Measurements from ENCODE around the gene SLC6A11.

SLC6A11 gene

DNA sequence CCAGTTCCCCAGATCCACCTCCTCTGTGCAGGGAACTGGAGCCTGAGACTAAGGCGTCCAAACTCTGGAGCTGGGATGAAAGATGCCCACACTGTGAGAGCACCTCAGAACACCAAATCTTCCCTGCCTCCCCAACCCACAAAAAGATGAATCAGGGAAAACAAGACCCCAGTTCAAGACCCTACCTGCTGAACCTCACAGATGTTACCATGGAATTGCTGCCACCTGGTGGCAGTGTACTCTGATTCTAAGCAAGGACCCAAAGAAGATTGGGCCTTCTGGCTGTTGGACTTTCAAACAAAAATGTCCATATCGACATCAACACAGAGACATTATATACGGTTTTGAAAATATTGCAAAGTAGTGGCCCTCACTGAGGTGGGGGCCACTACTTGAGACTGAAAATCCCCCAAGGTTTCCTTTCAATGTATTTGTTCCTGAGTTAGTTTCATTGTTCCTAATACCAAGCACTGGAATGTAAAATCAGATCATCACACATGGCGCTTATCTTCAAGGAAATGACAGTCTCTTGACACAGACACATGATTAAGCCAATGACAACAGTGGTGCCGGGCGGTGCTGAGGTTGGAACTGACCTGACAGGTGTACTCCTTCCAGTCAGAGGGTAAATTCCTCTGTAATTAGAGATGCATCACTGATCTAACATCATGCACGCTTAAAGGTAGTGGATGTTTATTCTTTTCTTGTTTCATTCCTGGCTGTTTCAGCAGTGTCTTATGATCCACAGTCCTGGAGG, 67.6 kb downstream of the SLC6A11 start:
- TF ChIP-seq, protein P1, sequence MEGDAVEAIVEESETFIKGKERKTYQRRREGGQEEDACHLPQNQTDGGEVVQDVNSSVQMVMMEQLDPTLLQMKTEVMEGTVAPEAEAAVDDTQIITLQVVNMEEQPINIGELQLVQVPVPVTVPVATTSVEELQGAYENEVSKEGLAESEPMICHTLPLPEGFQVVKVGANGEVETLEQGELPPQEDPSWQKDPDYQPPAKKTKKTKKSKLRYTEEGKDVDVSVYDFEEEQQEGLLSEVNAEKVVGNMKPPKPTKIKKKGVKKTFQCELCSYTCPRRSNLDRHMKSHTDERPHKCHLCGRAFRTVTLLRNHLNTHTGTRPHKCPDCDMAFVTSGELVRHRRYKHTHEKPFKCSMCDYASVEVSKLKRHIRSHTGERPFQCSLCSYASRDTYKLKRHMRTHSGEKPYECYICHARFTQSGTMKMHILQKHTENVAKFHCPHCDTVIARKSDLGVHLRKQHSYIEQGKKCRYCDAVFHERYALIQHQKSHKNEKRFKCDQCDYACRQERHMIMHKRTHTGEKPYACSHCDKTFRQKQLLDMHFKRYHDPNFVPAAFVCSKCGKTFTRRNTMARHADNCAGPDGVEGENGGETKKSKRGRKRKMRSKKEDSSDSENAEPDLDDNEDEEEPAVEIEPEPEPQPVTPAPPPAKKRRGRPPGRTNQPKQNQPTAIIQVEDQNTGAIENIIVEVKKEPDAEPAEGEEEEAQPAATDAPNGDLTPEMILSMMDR (IDR thresholded peaks at IDR 0.05; ENCODE audit: borderline replicate concordance, insufficient read depth, low read depth, low read length) = peak; percentile 47; the same call in 1 of the 2 replicates
- no peak overlapping the region for H3K4me3 ChIP-seq (ENCODE audit: low read depth, low read length)

DNA sequence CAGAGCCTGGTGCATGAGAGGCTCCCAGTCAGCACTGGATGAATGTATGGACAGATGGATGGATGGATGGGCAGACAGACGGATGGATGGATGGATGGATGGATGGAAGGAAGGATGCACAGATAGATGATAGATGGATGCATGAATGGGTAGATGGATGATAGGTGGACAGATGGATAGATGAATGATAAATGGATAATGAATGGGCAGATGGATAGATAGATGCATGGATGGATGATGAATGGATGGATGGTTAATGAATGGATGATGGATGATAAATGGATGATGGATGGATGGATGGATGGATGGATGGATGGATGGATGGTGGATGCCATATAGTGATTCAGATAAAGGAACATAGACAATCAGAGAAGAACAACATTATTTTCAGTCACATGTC, 71.0 kb downstream of the SLC6A11 start:
- TF ChIP-seq, protein P1 (IDR thresholded peaks at IDR 0.05; ENCODE audit: borderline replicate concordance, insufficient read depth, low read depth, low read length) = no peak
- no peak overlapping the region for H3K4me3 ChIP-seq (ENCODE audit: low read depth, low read length)

DNA sequence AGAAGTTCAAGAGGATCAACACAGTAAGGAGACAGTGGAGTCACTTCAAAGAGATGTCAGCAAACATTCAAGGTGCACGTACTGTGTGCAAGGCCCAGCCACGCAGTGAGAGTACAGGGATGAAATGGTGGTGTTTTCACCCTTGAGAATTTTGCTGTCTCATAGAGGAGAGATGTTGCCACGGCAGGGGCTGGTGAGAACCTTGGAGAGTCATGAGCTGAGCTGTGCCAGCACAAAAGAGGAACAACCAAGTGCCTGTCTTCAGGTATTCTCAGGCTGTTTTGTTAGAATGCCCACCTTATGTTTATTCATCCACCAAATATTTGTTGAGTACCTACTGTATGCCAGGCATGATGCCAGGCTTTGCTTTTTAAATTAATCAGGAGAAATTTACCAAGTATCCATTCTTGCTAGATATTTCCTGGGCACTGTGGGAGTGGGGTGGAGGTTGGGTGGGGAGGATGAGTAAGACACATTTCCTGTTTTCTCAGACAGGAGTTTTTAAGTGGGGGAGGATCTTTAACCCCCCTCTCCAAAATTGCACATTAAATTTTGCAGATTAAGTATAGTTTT, 72.6 kb downstream of the SLC6A11 start:
- TF ChIP-seq, protein P1 (IDR thresholded peaks at IDR 0.05; ENCODE audit: borderline replicate concordance, insufficient read depth, low read depth, low read length) = no peak
- no peak overlapping the region for H3K4me3 ChIP-seq (ENCODE audit: low read depth, low read length)

GRCh38 chr3:10889206-10889960, 73.4 kb downstream of the SLC6A11 start:
- no peak overlapping the region for H3K4me3 ChIP-seq (ENCODE audit: low read depth, low read length)
- TF ChIP-seq, protein P1 (IDR thresholded peaks at IDR 0.05; ENCODE audit: borderline replicate concordance, insufficient read depth, low read depth, low read length) = no peak

DNA sequence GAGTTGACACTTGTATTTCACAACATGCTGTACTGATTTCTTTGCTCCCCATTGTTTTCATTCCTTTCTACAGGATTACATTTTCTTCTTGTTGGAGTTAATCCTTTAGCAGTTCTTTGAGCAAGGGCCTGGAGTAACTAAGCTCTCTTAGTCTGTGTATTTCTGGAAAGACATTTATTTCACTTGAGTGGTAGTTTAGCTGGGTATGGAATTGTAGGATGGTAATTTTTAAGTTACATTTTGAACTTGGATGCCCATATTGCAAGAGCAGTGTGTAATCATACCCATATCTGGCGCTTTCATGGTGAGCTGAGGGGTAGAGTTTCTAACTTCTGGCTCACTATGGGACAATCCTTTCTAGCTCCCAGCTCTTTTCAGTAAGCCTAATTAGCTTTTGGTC, 74.6 kb downstream of the SLC6A11 start:
- TF ChIP-seq, protein P1 (IDR thresholded peaks at IDR 0.05; ENCODE audit: borderline replicate concordance, insufficient read depth, low read depth, low read length) = no peak
- no peak overlapping the region for H3K4me3 ChIP-seq (ENCODE audit: low read depth, low read length)

- TF ChIP-seq, protein P1 (IDR thresholded peaks at IDR 0.05; ENCODE audit: borderline replicate concordance, insufficient read depth, low read depth, low read length) = no peak
- no peak overlapping the region for H3K4me3 ChIP-seq (ENCODE audit: low read depth, low read length)
Observed at GRCh38 chr3:10892622-10893021, 76.6 kb downstream of the SLC6A11 start.
